AG08396 (cell line): ENCODE data around the gene CAMSAP3.
A peak's percentile ranks its signal among the peaks of the same experiment; 100 is the strongest.

Experiments used
- DNase-seq: peaks from one replicate; pipeline ENCODE4 v3.0.0; 2012; ENCODE audit warnings: low spot score, mixed read lengths

CAMSAP3 gene, protein sequence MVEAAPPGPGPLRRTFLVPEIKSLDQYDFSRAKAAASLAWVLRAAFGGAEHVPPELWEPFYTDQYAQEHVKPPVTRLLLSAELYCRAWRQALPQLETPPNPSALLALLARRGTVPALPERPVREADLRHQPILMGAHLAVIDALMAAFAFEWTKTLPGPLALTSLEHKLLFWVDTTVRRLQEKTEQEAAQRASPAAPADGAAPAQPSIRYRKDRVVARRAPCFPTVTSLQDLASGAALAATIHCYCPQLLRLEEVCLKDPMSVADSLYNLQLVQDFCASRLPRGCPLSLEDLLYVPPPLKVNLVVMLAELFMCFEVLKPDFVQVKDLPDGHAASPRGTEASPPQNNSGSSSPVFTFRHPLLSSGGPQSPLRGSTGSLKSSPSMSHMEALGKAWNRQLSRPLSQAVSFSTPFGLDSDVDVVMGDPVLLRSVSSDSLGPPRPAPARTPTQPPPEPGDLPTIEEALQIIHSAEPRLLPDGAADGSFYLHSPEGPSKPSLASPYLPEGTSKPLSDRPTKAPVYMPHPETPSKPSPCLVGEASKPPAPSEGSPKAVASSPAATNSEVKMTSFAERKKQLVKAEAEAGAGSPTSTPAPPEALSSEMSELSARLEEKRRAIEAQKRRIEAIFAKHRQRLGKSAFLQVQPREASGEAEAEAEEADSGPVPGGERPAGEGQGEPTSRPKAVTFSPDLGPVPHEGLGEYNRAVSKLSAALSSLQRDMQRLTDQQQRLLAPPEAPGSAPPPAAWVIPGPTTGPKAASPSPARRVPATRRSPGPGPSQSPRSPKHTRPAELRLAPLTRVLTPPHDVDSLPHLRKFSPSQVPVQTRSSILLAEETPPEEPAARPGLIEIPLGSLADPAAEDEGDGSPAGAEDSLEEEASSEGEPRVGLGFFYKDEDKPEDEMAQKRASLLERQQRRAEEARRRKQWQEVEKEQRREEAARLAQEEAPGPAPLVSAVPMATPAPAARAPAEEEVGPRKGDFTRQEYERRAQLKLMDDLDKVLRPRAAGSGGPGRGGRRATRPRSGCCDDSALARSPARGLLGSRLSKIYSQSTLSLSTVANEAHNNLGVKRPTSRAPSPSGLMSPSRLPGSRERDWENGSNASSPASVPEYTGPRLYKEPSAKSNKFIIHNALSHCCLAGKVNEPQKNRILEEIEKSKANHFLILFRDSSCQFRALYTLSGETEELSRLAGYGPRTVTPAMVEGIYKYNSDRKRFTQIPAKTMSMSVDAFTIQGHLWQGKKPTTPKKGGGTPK

DNA sequence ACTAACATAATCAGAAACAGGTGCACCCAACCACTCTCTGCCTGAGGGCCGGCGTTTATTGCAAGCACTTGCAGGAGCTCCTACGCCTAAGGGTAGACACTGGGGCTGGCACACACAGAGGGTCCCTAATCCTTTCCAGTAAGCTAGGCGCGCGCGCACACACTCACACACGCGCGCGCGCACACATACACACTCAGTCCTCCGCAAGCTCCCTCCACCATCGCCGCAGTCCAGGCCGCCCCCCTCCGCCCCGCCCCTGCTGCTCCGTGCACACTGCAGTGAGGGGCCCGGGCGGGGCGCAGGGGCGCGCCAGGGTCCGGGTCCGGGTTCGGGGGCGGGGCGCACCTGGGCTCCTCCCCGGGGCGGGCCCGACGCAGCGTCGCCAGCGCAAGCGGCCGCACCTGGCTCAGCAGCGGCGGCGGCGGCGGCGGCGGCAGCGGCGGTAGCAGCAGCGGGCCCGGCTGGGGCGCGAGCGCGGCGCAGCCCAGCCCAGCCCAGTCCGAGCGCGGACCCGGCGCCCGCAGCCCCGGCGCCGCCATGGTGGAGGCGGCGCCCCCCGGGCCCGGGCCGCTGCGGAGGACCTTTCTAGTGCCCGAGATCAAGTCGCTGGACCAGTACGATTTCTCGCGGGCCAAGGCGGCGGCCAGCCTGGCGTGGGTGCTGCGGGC, at the start of gene CAMSAP3:
Gene CAMSAP3 (plus strand): TSS at position 398 of the 668 bp plus-strand sequence. CDS start 140 bp downstream, at position 538.
- DNase-seq: peak; percentile 22

DNA sequence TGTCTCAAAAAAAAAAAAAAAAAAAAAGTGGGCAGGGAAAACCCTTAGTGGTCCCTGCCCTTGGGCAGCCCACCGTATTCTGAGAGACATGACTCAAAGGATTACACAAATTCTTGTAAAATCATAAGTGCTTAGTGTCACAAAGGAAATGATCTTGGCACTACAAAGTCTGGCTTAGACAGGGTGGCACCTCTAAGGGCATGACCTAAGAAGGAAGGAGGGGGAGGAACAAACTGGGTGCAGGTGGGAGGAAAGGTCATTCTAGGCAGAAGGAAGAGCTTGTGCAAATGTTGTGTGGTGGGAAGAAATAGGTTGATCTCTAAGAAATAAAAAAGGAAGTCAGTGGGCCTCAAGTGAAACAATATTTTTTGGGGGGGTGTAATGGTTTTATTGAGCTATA, 49.8 kb upstream of the CAMSAP3 start:
- no peak for DNase-seq

DNA sequence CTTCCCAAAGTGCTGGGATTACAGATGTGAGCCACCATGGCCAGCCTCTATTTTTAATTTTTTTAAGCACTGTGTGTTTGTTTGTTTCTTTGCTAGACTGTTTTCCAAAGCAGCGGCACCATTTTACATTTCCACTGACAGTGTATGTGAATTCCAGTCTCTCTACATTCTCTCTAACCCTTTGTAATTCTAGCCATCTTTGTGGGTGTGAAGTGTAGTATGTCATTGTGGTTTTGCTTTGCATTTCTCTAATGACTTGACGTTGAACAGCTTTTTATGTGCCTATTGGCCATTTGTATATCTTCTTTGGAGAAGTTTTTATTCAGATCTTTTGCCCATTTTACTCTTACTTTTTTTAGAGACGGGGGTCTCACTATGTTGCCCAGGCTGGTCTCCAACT, 48.5 kb upstream of the CAMSAP3 start:
- no peak for DNase-seq

DNA sequence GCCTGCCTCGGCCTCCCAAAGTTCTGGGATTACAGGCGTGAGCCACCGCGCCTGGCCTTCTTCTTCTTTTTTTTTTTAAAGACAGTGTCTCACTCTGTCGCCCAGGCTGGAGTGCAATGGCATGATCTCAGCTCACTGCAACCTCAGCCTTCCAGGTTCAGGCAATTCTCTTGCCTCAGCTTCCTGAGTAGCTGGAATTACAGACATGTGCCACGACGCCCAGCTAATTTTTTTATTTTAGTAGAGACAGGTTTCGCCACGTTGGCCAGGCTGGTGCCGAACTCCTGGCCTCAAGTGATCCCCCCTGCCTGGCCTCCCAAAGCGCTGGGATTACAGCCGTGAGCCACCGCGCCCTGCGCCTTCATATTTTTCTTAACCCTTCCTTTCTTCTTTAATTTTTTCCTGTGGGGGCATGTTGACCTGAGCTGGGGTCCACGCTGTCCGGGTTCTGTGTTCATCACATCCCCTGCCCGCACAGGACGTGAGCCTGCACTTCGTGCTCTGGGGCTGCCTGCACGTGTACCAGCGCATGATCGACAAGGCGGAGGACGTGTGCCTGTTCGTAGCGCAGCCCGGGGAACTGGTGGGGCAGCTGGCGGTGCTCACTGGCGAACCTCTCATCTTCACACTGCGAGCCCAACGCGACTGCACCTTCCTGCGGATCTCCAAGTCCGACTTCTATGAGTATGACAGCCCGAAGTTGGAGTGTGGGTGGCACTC, 46.1 kb upstream of the CAMSAP3 start:
- DNase-seq: no peak

DNA sequence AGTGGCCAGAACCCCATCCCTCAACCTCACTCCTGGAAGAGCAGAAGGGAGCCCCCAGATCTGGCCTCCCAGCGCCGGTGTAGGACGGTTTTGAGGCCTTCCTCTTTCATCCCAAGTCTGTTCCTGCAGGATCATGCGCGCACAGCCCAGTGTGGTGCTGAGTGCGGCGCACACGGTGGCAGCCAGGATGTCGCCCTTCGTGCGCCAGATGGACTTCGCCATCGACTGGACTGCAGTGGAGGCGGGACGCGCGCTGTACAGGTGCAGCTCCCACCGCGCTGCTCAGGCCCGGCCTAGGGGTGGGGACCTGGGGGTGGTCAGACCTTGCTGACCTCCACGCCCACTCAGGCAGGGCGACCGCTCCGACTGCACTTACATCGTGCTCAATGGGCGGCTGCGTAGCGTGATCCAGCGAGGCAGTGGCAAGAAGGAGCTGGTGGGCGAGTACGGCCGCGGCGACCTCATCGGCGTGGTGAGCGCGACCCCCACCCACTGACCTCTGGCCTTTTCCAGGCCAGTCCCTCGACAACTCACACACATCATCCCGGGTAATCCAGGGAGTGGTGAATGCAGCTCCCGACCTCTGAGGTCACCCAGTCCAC, 45.4 kb upstream of the CAMSAP3 start:
- DNase-seq: no peak

DNA sequence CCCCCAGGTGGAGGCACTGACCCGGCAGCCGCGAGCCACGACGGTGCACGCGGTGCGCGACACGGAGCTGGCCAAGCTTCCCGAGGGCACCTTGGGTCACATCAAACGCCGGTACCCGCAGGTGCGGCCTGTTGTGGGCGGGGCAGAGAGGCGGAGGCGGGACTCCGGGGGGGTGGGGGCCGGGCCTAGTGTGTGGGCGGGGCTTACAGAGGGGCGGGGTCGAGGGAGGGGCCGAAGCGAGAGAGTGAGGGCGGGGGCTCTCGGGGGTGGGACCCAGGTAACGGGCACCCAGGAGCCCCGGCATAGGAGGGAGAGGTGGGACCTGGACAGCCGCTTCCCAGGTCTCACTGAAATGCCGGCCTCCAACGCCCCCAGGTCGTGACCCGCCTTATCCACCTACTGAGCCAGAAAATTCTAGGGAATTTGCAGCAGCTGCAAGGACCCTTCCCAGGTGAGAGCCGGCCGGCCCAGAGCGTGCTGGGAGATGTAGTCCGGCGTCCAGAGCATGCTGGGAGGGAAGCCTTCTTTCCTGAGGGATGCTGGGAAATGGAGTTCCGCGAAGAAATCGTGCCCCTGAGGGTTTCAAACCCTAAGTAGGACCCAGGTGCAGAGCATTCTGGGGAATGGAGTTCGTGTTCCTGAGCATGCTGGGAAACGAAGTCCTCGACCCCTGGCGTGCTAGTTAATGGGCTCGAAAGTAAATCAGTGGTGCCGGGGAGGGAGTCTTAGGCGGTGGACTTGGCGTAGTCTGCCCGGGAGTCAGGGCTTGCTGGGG, 44.5 kb upstream of the CAMSAP3 start:
- DNase-seq: peak; percentile 74

DNA sequence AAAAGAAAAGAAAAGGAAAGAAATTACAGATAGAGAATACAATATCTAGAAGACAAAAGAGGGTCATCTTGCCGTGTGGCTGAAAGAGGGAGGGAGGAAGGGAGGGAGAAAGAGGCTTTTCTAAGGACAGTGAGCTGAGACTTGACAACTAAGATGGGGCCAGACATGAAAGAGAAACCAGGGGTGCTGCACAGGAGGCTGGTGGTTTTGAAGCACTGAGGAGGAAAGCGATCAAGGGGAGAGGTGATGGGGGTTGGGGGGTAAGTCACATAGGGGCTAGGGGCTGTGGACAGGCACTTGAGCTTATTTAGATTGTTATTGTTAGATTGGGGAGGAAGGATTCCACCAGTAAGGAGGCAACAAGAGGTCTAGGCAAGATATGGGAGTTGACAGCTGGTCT, 42.9 kb upstream of the CAMSAP3 start:
- DNase-seq: no peak

DNA sequence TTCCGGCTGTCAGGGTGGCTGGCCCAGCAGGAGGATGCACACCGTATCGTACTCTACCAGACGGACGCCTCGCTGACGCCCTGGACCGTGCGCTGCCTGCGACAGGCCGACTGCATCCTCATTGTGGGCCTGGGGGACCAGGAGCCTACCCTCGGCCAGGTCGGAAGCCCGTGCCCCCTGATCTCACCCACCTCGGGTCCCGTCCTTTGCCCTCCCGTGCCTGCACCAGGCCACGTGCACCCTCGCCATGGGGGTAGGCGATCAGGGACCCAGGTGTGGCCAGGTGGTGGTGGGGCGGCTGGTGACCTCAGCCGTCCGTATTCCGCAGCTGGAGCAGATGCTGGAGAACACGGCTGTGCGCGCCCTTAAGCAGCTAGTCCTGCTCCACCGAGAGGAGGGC, 41.1 kb upstream of the CAMSAP3 start:
- DNase-seq: peak; percentile 22

DNA sequence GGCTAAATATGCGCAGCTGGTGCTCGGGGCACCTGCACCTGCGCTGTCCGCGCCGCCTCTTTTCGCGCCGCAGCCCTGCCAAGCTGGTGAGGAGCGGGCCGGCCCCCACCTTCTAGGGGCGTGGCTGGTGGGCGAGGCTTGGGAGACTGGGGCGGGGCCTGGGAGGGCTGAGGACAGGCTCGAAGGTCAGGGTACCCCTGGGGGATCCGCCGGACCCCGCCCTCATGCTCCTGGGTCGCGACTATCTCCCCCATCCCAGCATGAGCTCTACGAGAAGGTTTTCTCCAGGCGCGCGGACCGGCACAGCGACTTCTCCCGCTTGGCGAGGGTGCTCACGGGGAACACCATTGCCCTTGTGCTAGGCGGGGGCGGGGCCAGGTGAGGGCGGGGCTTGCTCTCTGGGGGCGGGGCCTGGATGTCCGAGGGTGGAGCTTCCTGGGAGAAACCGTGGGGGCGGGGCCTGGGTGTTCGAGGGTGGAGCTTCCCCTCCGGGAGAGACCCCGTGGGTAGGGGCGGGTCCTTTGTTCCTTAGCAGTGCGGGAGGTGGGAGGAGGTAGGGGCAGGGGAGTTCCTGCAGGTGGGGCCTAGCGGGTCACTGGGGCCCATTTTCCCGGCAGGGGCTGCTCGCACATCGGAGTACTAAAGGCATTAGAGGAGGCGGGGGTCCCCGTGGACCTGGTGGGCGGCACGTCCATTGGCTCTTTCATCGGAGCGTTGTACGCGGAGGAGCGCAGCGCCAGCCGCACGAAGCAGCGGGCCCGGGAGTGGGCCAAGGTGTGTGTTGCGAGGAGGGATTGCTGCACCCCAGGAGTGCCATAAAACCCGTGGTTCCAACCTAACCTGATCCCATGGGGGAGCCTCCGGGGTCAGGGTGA, 40.4 kb upstream of the CAMSAP3 start:
- DNase-seq: peak; percentile 79

DNA sequence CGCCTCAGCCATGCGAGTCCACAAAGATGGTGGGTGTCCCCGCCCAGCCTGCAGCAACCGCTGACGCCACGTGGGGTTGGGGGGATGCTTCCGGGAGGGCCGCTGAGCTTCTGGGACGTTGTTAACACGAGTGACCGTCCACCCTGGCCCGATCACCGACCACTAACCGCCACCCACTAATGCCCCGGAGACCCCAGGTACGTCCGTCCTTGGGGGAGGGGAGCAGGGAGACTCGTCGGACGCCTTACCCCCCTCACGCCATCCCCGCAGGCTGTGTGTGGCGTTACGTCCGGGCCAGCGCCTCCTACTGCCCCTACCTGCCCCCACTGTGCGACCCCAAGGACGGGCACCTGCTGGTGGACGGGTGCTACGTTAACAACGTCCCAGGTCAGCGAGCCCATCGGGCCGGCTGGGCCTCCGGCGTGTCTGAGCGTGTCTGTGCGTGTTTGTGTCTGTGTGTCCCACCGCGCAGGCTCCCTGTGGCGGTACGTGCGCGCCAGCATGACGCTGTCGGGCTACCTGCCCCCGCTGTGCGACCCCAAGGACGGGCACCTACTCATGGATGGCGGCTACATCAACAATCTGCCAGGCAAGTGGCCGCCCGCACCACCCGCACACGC, 38.9 kb upstream of the CAMSAP3 start:
- no peak for DNase-seq

DNA sequence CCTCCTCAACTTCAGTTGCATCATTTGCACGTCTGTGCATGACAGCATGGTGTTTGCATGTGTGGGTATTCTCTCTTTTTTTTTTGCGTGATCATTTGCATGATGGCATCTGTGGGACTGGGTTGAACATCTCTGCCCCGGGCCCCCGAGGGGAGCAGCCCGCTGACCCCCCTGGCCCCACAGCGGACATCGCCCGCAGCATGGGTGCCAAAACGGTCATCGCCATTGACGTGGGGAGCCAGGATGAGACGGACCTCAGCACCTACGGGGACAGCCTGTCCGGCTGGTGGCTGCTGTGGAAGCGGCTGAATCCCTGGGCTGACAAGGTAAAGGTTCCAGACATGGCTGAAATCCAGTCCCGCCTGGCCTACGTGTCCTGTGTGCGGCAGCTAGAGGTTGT, 37.0 kb upstream of the CAMSAP3 start:
- no peak for DNase-seq

DNA sequence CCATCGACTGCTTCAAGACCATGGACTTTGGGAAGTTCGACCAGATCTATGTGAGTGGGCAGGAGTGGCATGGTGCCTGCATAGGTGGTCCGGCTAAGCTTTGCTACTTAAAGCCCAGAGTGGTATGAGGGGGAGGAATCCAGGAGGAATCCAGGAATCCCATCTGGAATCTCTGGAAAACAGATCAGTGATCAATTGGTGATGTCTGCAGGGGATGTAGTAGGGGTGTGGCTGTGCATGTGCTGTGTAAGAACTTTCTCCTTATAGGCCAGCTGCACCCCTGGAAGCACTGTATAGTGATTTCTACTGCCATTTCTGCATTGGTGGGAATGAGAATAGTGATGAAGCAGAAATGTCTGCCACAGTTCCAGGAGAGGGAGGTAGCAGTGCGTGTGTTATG, 36.6 kb upstream of the CAMSAP3 start:
- DNase-seq: peak; percentile 7

DNA sequence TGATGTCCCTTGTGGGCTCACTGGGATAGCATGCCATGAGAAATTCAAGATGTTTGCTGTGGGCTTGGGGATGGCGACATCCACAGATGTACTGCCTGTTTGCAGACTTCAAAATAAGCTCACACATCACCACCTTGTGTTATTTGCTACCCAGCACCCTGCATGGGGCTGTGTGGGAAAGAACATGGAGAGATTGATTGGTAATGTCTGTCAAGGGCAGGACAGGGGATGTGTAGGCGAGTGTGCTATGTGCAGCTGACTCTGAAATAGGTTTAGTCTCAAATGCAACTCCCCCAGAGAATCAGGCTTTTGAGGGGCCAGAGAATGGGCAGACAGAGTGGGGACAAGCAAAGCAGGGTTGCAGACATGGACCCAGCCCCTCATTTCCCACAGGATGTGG, 35.4 kb upstream of the CAMSAP3 start:
- no peak for DNase-seq

DNA sequence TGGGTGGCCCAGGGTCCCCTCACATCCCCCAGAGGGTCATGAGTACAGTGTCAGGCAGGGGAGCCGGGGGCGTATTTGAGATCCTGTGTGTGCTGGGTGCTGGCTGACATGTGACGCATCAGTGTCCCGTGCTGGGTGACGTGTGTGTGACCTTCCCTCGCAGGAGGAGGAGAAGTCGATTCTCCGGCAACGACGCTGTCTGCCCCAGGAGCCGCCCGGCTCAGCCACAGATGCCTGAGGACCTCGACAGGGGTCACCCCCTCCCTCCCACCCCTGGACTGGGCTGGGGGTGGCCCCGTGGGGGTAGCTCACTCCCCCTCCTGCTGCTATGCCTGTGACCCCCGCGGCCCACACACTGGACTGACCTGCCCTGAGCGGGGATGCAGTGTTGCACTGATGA, 34.3 kb upstream of the CAMSAP3 start:
- no peak for DNase-seq

DNA sequence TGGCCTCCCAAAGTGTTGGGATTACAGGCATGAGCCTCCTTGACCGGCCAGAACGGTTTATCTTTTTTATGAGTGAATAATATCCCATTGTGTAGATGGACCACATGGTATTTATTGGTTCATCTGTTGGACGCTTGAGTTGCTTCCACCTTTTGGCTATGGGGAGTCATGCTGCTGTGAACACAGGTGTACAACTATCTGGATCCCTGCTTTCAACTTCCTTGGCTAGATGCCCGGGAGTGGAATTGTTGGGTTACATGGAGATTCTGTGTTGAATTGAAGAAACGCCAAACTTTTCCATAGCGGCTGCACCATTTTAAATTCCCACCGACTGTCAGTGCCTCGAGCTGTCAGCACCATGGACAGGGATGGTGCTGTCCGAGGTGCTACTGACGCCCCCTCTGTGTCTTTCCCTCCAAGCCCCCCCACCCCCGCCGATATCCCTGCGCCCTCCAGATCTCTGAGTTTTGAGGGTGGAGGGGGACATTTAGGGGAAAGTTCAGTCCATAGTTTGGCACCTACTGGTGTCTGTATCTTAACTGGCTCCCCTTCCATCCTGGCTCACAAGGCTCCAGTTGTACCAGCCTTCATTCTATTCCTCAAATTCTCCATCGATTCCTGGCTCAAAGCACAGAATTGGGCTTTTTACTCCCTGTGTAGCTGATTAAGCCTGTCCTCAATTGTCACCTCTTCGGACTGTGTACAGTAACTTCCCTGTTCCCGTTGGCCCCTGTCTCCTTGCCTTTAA, 32.8 kb upstream of the CAMSAP3 start:
- DNase-seq: peak; percentile 25

DNA sequence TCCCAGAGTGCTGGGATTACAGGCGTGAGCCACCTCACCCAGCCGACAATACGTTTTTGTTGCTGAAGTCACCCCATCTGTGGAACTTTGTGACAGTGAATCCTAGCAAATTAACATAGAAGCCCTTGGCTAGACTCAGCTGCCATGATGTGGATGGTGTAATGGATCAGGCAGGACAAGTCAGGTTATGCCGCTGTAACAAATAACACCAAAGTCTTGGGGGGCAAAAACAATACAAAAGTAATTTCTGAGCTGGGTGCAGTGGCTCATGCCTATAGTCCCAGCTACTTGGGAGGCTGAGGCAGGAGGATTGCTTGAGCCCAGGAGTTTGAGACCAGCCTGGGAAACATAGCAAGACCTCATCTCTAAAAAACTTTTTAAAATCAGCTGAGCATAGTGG, 30.8 kb upstream of the CAMSAP3 start:
- no peak for DNase-seq

DNA sequence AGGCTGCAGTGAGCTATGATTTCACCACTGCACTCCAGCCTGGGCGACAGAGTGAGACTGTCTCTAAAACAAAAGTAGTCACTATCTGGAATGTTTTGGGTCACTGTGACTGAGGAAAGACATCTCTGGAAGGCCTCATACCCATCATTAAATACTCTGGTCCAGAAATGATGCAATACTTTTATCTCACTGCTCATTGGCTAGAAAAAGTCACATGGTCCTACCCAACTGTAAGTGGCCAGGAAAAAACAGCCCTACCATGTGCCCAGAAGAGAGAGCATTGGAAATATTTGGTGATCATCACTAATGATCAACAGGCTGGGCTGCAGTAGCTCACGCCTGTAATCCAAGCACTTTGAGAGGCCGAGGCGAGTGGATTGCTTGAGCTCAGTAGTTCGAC, 30.3 kb upstream of the CAMSAP3 start:
- peak; percentile 47 for DNase-seq

DNA sequence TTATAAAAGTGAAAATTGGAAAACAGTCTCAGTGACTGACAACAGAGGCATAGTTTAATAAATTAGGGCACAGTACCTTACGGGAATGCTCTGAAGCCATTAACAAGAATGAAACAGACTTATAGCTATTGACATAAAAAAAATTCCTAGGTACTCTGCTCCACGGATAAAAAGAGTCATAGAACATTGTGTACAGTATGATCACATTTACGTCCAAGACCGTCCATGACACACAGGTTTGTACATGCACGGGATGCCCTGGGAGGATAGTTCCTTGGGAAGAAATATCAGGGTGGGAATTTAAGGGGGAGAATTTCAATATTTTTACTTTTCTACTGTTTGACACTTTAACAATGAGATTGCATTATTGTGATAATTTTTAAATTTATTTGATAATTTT, 24.9 kb upstream of the CAMSAP3 start:
- no peak for DNase-seq
